Measurements from ENCODE around the gene SYT6.

Gene SYT6

GRCh38 chr1:114117654-114118053 lies 36.0 kb downstream of the SYT6 start:
- DNase-seq (ENCODE audit: low read depth): no peak

- DNase-seq (ENCODE audit: low read depth): no peak
These were observed 37.6 kb downstream of the SYT6 start for GRCh38 chr1:114116086-114116485.

GRCh38 chr1:114114185-114115094 lies 39.2 kb downstream of the SYT6 start:
- DNase-seq (ENCODE audit: low read depth): no peak

GRCh38 chr1:114113411-114114184 lies 40.1 kb downstream of the SYT6 start:
- no peak for DNase-seq (ENCODE audit: low read depth)

- no peak for DNase-seq (ENCODE audit: low read depth)
These were observed 40.9 kb downstream of the SYT6 start for GRCh38 chr1:114112775-114113174.

- no peak for DNase-seq (ENCODE audit: low read depth)
These were observed 41.7 kb downstream of the SYT6 start for GRCh38 chr1:114111731-114112641.

- DNase-seq (ENCODE audit: low read depth): no peak
These were observed 43.7 kb downstream of the SYT6 start for GRCh38 chr1:114109981-114110380.

- DNase-seq (ENCODE audit: low read depth): no peak
These were observed 44.9 kb downstream of the SYT6 start for GRCh38 chr1:114108751-114109255.

GRCh38 chr1:114107474-114108435 lies 45.9 kb downstream of the SYT6 start:
- no peak for DNase-seq (ENCODE audit: low read depth)

- DNase-seq (ENCODE audit: low read depth): no peak
These were observed 48.2 kb downstream of the SYT6 start for GRCh38 chr1:114105421-114105979.

- no peak for DNase-seq (ENCODE audit: low read depth)
These were observed 48.7 kb downstream of the SYT6 start for GRCh38 chr1:114104949-114105348.

- DNase-seq (ENCODE audit: low read depth): no peak
These were observed 49.7 kb downstream of the SYT6 start for GRCh38 chr1:114103992-114104391.

- DNase-seq (ENCODE audit: low read depth): no peak
These were observed 51.5 kb downstream of the SYT6 start for GRCh38 chr1:114102136-114102535.

GRCh38 chr1:114100148-114100547 lies 53.5 kb downstream of the SYT6 start:
- no peak for DNase-seq (ENCODE audit: low read depth)

- DNase-seq (ENCODE audit: low read depth): no peak
These were observed 54.4 kb downstream of the SYT6 start for GRCh38 chr1:114099268-114099667.

GRCh38 chr1:114097109-114097508 lies 56.6 kb downstream of the SYT6 start:
- no peak for DNase-seq (ENCODE audit: low read depth)

GRCh38 chr1:114094675-114095074 lies 59.0 kb downstream of the SYT6 start:
- DNase-seq (ENCODE audit: low read depth): no peak

GRCh38 chr1:114094363-114094634 lies 59.4 kb downstream of the SYT6 start:
- no peak for DNase-seq (ENCODE audit: low read depth)

- DNase-seq (ENCODE audit: low read depth): no peak
These were observed 59.9 kb downstream of the SYT6 start for GRCh38 chr1:114093624-114094362.

All from stimulated activated CD8-positive, alpha-beta memory T cell treated with anti-CD3 and anti-CD28 coated beads, Interleukin-15, amount 100 ng/mL, for 24 hours (primary cell).